UCSD-AML1 (cell line): ENCODE results near the gene TWF1.
"Not testable (repeated sequence)": the region's sequence is repeated elsewhere in the genome, so short reads cannot be mapped to it uniquely, and the experiment has no call there.

Source experiments
- DNase-seq: peaks from one replicate; lab custom pipeline; 2025; ENCODE audit not compliant: unreplicated experiment; lab: John Stamatoyannopoulos, UW

TWF1 gene

DNA sequence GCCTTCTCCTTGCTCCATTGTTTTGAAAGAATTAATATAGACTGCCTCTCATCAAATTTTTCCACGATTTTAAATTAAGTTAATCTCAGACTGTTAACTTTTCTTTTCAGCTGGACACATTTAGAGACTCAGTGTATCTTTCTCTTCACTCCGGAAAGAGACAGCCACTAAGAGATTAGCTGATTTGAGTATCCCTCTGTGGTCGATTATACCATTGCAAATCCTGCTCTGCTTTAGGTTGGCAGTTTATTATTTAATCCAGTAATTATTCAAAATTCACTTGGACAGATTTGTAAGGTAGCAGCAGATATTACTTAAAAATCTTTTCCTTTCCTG lies 588 bp upstream of the TWF1 start:
- DNase-seq = no peak

- no peak for DNase-seq
Observed at GRCh38 chr12:43805149-43805859, 813 bp downstream of the TWF1 start.

- DNase-seq = no peak
Observed at GRCh38 chr12:43797561-43798217, 8.4 kb downstream of the TWF1 start.

DNA sequence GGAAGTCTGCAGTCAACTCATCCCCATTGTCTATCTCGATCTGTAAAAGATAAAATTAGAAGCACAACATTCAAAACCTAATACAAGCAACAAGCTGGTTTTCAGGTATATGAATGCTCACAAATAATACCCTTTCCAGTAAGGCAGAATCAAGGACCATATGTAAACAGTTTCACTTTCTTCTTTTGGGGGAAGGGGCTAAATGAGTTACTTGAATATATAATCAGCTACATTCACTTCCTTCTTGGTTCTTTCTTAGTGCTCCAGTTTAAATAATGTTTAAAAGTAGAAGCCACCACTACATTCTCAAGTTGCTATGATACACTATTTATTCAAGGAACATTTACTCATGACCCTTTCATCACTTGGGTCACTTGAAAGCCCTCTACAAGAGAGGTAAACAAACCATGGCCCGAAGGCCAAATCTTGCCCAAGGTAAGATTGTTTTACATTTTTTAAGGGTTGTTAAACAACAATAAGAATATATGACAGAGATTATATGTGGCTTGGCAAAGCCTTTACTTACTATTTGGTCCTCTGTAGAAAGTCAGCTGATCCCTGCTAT lies 10.3 kb downstream of the TWF1 start:
- no peak for DNase-seq

- DNase-seq = no peak
Observed at GRCh38 chr12:43789941-43790340, 16.2 kb downstream of the TWF1 start.

- DNase-seq = no peak
Observed at GRCh38 chr12:43786899-43787693, 19.0 kb downstream of the TWF1 start.

DNA sequence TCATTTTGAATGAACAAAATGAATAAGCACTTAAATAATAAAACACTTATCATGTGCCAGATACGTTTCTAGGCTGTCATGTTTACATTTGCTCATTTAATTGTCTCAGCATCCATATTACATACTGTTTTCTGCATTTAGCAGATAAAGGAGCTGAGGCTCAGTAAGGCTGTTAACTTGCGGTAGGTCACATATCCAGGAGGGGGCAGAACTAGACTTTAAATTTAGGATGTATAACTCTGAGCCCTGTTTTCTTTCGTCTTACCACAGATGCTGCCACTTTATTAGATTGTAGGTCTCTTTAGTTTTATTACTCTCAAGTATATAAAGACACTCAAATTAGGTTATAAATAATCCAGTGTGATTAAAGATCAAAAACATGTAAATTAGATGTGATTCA lies 29.6 kb downstream of the TWF1 start:
- DNase-seq = no peak

- no peak for DNase-seq
Observed at GRCh38 chr12:43766291-43766690, 39.8 kb downstream of the TWF1 start.

GRCh38 chr12:43764528-43764927 lies 41.6 kb downstream of the TWF1 start:
- DNase-seq = no peak

DNA sequence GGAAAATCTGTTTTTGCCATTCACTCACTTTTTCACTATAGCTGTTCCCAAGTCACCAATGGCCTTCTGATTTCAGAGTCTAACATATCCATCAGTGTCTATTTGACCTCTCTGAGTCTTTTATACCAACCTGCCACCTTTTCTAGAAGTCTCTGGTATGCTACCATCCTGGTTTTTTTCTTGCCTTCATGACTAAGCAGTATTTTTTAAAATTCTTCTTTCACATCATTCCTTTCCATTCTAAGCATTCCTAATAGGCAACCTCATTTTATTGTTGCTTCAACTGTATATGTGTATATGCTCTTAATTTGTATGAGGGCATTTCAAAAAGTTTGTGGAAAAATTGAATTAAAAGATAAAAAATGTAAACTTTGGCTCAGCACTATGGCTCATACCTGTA lies 42.3 kb downstream of the TWF1 start:
- no peak for DNase-seq

DNA sequence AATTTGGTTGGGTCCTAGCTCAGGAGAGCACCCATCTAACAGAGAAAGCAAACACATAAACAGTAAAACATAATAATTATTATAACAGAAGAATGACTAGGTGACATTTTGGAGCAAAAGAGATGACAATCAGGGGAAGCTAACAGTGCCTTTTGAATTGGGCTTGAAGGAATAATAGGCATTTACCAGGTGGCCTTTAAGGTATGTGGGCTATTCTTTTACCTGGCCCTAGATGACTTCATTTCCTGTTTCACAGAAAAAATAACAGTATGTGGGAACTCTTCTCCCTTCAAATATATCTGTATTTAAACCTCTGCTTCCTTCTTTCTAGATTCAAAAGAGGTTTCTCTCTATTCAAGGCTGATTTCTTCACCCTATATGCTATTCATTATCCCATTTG lies 43.5 kb downstream of the TWF1 start:
- DNase-seq = no peak

DNA sequence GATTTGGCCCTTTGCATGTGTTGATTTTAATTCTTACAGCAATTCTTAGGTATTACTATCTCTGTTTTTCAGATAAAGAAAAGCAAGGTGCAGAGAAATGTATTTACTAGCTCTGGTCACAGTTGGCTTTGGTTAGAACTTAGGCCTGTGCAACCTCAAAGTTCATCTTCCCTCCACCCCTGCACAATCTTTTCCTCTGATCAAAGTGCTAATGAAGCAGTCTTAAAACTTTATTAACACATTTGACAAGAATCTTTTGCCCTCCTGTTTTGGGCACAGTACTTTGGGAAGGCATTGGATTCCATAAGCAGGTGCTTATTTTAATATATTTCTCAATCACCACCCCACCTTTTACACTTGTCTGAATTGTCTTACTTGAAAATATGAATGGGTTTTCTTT lies 44.6 kb downstream of the TWF1 start:
- DNase-seq = no peak

- DNase-seq = no peak
Observed at GRCh38 chr12:43760396-43760795, 45.7 kb downstream of the TWF1 start.

DNA sequence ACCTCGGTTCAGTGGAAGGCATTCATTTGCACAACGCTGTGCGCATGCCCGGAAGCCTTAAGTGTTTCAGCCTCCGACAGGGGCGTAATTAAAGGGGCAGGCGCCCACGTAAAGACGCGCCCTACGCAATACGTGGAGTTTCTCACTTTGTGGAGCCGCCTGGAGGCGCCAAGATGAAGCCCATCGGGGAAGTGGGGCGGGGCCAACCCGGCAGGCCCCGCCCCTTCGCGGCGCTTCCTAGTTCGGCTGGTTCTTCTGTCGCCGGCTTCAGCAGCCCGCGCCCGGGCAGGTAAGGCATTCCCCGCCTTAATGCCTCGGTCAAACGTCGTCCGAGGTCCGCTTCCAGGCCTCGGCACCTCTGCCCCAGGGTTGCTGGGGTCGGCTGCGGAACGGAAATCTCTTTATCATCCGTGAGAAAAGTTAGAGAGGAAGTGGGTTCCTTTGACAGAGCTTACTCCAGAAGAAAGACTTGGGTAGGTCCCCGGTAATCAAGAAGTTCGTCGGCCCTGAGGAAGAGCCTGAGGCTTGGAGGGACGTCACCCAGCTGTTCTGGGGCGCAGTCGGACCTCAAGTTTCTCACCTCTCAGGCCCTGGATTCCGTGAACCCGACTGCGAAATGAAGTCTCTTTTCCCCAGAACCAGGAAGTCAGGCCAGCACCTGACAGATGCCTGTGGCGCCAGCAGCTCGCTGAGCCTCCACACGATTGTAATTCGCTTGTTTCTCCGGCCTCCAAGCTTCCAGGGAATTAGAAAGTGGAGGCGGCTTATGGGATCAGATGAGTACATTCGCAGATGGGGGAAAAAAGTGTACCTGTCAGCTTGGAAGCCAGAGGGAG lies 47.2 kb downstream of the TWF1 start, which contains the start of the genes IRAK4 and PUS7L:
IRAK4 (plus strand) TSS at position 224 of the 836 bp plus-strand sequence. CDS start 9,161 bp downstream, outside the sequence.
PUS7L (minus strand) TSS at position 63 of the 836 bp plus-strand sequence. CDS start 3,545 bp downstream, outside the sequence.
- DNase-seq = peak; percentile 97

- no peak for DNase-seq
Observed at GRCh38 chr12:43758247-43758727, 47.8 kb downstream of the TWF1 start.

DNA sequence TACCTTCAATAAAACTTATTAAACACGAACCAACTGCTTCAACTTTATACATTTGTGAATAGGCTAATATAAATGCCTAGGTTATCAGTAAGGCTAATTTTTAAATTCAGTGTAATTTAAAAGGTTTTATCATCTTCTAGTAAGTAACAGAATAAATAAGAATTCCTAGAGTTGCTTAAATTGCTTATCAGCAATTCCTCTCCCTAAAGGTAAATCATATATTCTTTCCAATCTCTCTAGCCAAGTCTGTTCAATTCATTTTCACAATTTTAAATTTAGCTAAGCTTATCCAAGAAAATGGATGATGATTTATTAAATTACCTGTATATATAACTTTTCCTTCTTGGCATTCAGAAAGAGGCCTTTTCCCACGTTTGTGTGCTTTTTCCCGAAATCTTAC lies 52.1 kb downstream of the TWF1 start:
- no peak for DNase-seq

- DNase-seq = not testable (repeated sequence)
Observed at GRCh38 chr12:43751360-43751759, 54.8 kb downstream of the TWF1 start.

DNA sequence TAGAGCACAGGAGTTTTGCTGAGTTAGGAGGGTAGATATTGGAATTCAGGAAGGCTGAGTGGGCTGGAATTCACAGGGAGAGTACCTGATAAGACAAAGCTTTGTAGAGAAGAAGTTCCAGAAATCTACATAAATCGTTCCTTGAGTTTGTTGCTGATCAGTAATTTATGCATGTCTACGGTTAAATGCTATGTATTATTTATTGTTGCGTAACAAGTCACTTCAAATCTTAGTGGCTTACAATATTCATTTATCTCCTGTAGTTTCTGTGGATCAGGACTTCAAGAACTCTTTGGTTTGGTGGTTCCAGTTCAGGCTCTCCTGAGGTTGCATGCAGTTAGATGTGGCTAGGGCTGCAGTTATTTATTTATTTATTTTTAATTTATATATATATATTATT lies 55.3 kb downstream of the TWF1 start:
- DNase-seq = no peak

DNA sequence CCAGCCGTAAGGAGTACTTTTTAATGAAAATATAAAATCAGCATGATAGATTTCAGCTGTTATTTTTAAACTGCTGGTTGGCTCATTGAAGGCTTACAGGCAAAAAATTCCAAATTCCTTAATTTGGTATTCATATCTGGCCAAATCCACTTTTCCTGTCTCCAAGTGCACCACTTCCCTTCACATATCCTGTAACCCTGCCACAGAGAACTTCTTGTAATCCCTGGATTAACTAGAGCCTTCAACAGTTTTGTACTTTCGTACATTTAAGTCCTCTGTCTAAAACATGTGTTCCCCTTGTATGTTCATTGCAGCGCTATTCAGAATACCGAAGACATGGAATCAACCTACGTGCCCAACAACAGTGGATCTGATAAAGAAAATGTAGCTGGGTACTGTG lies 57.1 kb downstream of the TWF1 start:
- DNase-seq = no peak

DNA sequence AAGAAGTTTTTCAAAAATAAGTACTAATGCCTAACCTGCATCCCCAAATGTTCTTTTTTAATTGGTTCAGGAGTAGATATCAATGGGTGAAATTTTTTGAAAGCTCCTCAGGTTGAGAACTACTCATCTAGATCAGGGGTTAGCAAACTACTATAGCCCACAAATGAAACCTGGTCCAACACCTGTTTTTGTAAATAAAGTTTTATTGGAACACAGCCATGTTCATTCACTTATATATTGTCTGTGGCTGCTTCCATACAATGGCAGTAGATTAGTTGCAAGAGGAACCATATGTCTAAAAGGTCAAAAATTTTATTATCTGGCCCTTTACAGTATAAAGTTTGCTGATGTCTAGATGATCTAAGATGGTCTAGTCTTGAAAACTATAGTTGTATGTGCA lies 61.3 kb downstream of the TWF1 start:
- DNase-seq = no peak
